GM08714 (cell line): ENCODE measurements around the gene OR8S1.
"Not testable (repeated sequence)": the region's sequence is repeated elsewhere in the genome, so short reads cannot be mapped to it uniquely, and the experiment has no call there.

Experiments
- H3K4me3 ChIP-seq: fragments of 200-500 bp; sonication (Bioruptor generic); 2 replicates; pipeline ENCODE4 v1.5.1; 2014; ENCODE audit warnings: mild to moderate bottlenecking, low read length, inconsistent platforms
- ZNF274 ChIP-seq: IDR thresholded peaks from 2 replicates; pipeline ENCODE4 v1.6.1; 2012; ENCODE audit warnings: mild to moderate bottlenecking, low read depth, low read length

OR8S1 gene, protein sequence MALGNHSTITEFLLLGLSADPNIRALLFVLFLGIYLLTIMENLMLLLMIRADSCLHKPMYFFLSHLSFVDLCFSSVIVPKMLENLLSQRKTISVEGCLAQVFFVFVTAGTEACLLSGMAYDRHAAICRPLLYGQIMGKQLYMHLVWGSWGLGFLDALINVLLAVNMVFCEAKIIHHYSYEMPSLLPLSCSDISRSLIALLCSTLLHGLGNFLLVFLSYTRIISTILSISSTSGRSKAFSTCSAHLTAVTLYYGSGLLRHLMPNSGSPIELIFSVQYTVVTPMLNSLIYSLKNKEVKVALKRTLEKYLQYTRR

GRCh38 chr12:48525332-48525731, at the start of gene OR8S1:
Gene OR8S1, plus strand, starts transcription at chr12:48525632. Its CDS starts 0 bp downstream, at chr12:48525632.
- no peak within 1 kb of the TSS for H3K4me3 ChIP-seq
- no peak for TF ChIP-seq ZNF274

GRCh38 chr12:48482198-48482597, 43.2 kb upstream of the OR8S1 start, which contains the start of gene C12orf54:
Gene C12orf54, plus strand, starts transcription at chr12:48482498. Its CDS starts 799 bp downstream, at chr12:48483297.
- H3K4me3 ChIP-seq = no peak within 1 kb of the TSS
- no peak for TF ChIP-seq ZNF274

GRCh38 chr12:48482930-48483329, 42.5 kb upstream of the OR8S1 start:
- no peak overlapping the region for H3K4me3 ChIP-seq
- no peak for TF ChIP-seq ZNF274

- TF ChIP-seq ZNF274 = no peak
- H3K4me3 ChIP-seq = no peak overlapping the region
These were observed 39.2 kb upstream of the OR8S1 start for GRCh38 chr12:48486261-48486660.

GRCh38 chr12:48486679-48487078, 38.8 kb upstream of the OR8S1 start:
- H3K4me3 ChIP-seq = no peak overlapping the region
- TF ChIP-seq ZNF274 = no peak

- no peak overlapping the region for H3K4me3 ChIP-seq
- no peak for TF ChIP-seq ZNF274
These were observed 36.4 kb upstream of the OR8S1 start for GRCh38 chr12:48489012-48489411.

- H3K4me3 ChIP-seq = not testable (repeated sequence)
These were observed 36.0 kb upstream of the OR8S1 start for GRCh38 chr12:48489456-48489855.

- not testable (repeated sequence) for H3K4me3 ChIP-seq
These were observed 25.2 kb upstream of the OR8S1 start for GRCh38 chr12:48500281-48500680.

DNA sequence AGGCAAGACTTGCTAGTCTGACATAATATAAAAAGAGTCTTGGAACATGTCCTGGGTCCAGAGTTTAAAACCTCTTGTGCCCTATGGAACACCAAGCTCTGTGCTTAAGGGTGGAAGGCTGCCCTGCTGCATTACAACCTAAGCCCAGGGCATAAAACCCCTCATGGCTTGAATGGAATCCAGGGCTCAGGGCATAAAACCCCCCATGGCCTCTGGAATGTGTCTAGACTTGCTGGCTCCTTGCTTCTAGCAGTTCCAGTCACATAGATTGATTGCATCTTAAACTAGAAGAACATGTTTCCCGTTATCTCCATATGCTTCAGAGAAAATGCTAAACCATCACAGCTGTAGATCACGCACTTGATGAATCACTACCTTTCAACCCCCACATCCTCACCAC, 18.6 kb upstream of the OR8S1 start:
- H3K4me3 ChIP-seq = not testable (repeated sequence)

GRCh38 chr12:48508987-48509386, 16.4 kb upstream of the OR8S1 start:
- no peak overlapping the region for H3K4me3 ChIP-seq
- TF ChIP-seq ZNF274 = no peak

GRCh38 chr12:48510111-48510510, 15.3 kb upstream of the OR8S1 start:
- no peak overlapping the region for H3K4me3 ChIP-seq
- TF ChIP-seq ZNF274 = no peak

GRCh38 chr12:48512855-48513254, 12.6 kb upstream of the OR8S1 start:
- no peak for TF ChIP-seq ZNF274
- H3K4me3 ChIP-seq = no peak overlapping the region

DNA sequence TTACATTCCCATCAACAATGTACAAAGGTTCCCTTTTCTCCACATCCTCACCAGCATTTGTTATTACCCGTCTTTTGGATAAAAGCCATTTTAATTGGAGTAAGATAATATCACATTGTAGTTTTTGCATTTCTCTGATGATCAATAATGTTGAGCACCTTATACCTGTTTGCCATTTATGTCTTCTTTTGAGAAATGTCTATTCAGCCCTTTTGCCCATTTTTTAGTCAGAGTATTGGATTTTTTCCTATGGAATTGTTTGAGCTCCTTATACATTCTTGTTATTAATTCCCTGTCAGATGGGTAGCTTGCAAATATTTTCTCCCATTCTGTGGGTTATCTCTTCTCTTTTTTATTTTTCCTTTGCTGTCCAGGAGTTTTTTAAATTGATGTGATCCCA, 10.7 kb upstream of the OR8S1 start:
- no peak for TF ChIP-seq ZNF274
- no peak overlapping the region for H3K4me3 ChIP-seq

GRCh38 chr12:48520381-48520780, 5.1 kb upstream of the OR8S1 start:
- H3K4me3 ChIP-seq = not testable (repeated sequence)

DNA sequence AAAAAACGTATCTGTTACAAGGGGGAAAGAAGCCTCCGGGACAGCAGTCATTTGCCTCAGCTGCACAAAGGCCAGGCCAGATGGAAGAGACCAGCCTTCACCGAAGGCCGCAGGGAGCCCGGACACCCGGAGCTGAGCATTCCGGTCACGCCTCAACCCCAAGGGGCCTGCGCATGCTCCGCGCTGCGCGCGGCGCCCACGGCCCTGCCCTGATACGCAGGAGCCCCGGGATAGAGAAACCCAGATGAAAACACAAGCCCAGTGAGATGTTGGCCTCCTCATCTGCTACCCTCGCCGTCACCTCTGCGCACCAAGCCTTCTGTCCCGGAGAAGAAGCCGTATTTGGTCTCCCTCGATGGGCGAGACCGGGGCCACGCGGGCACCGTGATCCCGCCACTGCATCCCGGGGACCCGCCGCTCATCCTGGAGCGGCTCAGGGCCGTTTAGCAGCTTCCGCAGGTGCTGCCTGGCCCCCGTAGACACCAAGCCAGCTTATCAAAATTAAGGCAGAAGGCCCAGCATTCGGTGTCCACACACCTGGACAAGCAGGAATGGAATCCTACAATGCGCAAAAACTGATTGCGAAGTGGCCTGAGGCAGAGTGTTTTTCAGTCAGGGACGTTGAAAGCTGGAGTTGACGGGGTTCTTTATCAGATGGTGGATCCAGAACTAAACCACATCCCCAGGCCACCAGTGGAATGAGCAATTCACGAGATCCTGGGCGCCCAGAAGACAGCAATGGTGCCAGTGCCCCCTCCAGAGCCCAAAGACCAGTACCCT, 2.6 kb downstream of the OR8S1 start:
- no peak overlapping the region for H3K4me3 ChIP-seq
- no peak for TF ChIP-seq ZNF274
